Sigmoid colon (tissue), 3 donors: ENCODE measurements around the gene CLMN.

ENCODE experiments used
- CTCF ChIP-seq, 4 experiments: fragments of 450-650 bp in 3 of 4; fragments of 200-600 bp in 1 of 4; IDR thresholded peaks; one replicate each; pipeline ENCODE4 v1.5.1; 2016 to 2019; ENCODE audit warnings: antibody characterized with exemption in 4 of 4, mild to moderate bottlenecking in 3 of 4, moderate library complexity in 2 of 4
- POLR2A ChIP-seq, 2 donors: fragments of 450-650 bp; IDR thresholded peaks; one replicate each; pipeline ENCODE4 v1.6.1; 2016; ENCODE audit warnings: antibody characterized with exemption in 2 of 2, mild to moderate bottlenecking in 2 of 2, moderate library complexity in 2 of 2

- TF ChIP-seq CTCF (IDR thresholded peaks at IDR 0.05), result no peak
- no peak for TF ChIP-seq POLR2A (IDR thresholded peaks at IDR 0.05)
Observed at GRCh38 chr14:95257521-95257920, 62.2 kb downstream of the CLMN start.
